GM12801 (cell line): ENCODE results near the gene RPL22.

Experiments
- CTCF ChIP-seq: IDR thresholded peaks from one replicate; pipeline ENCODE4 v1.5.1; 2011; ENCODE audit warnings: control low read depth; ENCODE audit not compliant: insufficient read length; ENCODE audit errors: extremely low read depth

Gene RPL22

GRCh38 chr1:6150006-6150938 lies 49.1 kb downstream of the RPL22 start:
- no peak for TF ChIP-seq CTCF

GRCh38 chr1:6149597-6149996 lies 49.8 kb downstream of the RPL22 start:
- TF ChIP-seq CTCF = no peak

GRCh38 chr1:6148497-6149241 lies 50.7 kb downstream of the RPL22 start:
- no peak for TF ChIP-seq CTCF

- no peak for TF ChIP-seq CTCF
Observed at GRCh38 chr1:6145864-6146410, 53.5 kb downstream of the RPL22 start.

- no peak for TF ChIP-seq CTCF
Observed at GRCh38 chr1:6145396-6145750, 54.0 kb downstream of the RPL22 start.

GRCh38 chr1:6144647-6145395 lies 54.6 kb downstream of the RPL22 start:
- TF ChIP-seq CTCF = no peak

- no peak for TF ChIP-seq CTCF
Observed at GRCh38 chr1:6144175-6144574, 55.2 kb downstream of the RPL22 start.
